HepG2 (cell line): ENCODE measurements around the gene RASSF7. TPM values are rescaled to one million over a fixed set of nuclear protein-coding genes. Genes with fewer than 3 reads are reported as not detected.

ENCODE experiments used
- ATAC-seq: fragments of 200-7000 bp; cut with Tn5 transposase; 3 replicates; pipeline ENCODE4 v1.9.1; 2020; ENCODE audit warnings: mild to moderate bottlenecking, moderate library complexity
- BruUV-seq: library from RNA; stranded (reverse); fragments of 400-500 nt; replicated peaks from 2 replicates; lab custom pipeline; 2021; lab: Mats Ljungman, UMichigan
- CTCF ChIA-PET: fragments of 300-600 bp; formaldehyde crosslinking; extraction: SDS; loops from one replicate; lab custom pipeline; 2021; ENCODE audit warnings: low total read pairs, inconsistent platforms, low intra/inter-chr PET ratio; lab: Yijun Ruan, JAX
- POLR2A ChIA-PET: fragments of 350-600 bp; sonication (Branson Sonifier 250); formaldehyde crosslinking; loops from one replicate; lab custom pipeline; 2020; ENCODE audit warnings: antibody characterized with exemption, inconsistent platforms; lab: Yijun Ruan, JAX
- DNase-seq: peaks from one replicate; pipeline ENCODE4 v3.0.0-alpha.2; 2015; ENCODE audit warnings: low spot score
- FAIRE-seq: peaks from 3 replicates; lab custom pipeline; 2011; peaks lifted over from hg19 to GRCh38; lab: Jason Lieb, UNC
- H2AFZ ChIP-seq: one replicate; pipeline ENCODE4 v1.6.1; 2011; ENCODE audit warnings: low read length, inconsistent platforms
- H3K27ac ChIP-seq: fragments of 300-600 bp; 3 replicates; pipeline ENCODE4 v1.8.0; 2011; ENCODE audit warnings: mixed run types, mild to moderate bottlenecking, mixed read lengths, low read length, inconsistent platforms; ENCODE audit not compliant: insufficient read depth; ENCODE audit errors: extremely low read length
- H3K27me3 ChIP-seq, 2 experiments: fragments of 200-600 bp in 1 of 2; 2 replicates in 1 of 2; 3 replicates in 1 of 2; pipeline versions ENCODE4 v1.6.0 to v1.8.0; 2011; ENCODE audit warnings: low read length in 2 of 2, mild to moderate bottlenecking in 2 of 2, moderate library complexity in 2 of 2, inconsistent platforms in 1 of 2; ENCODE audit not compliant: insufficient read depth in 2 of 2, control insufficient read depth in 1 of 2
- H3K36me3 ChIP-seq, 2 experiments: fragments of 200-600 bp in 1 of 2; replicated peaks in 1 of 2; 2 replicates in 1 of 2; 3 replicates in 1 of 2; pipeline versions ENCODE4 v1.5.1 to v1.8.0; 2011; ENCODE audit warnings: low read length in 2 of 2, inconsistent platforms in 1 of 2; ENCODE audit not compliant: insufficient read depth in 2 of 2, control insufficient read depth in 1 of 2
- H3K4me1 ChIP-seq: 2 replicates; pipeline ENCODE4 v1.5.1; 2012; ENCODE audit warnings: low read length, inconsistent platforms; ENCODE audit not compliant: insufficient read depth
- H3K4me2 ChIP-seq: 2 replicates; pipeline ENCODE4 v1.6.0; 2011; ENCODE audit warnings: low read depth, low read length, inconsistent platforms
- H3K4me3 ChIP-seq, 3 experiments: fragments of 200-600 bp in 1 of 3; sonication (generic), shearing (Covaris generic) in 1 of 3; replicated peaks in 1 of 3; 2 replicates each; pipeline ENCODE4 v1.5.1; 2011 to 2016; ENCODE audit warnings: low read length in 3 of 3, inconsistent platforms in 2 of 3, low read depth in 2 of 3, mild to moderate bottlenecking in 2 of 3, control low read depth in 1 of 3, mixed read lengths in 1 of 3; ENCODE audit not compliant: insufficient read depth in 1 of 3
- H3K79me2 ChIP-seq: one replicate; pipeline ENCODE4 v1.6.1; 2011; ENCODE audit warnings: low read length, inconsistent platforms; ENCODE audit not compliant: insufficient read depth
- H3K9ac ChIP-seq: 2 replicates; pipeline ENCODE4 v1.6.0; 2011; ENCODE audit warnings: mild to moderate bottlenecking, low read depth, low read length, inconsistent platforms; ENCODE audit not compliant: insufficient read depth
- H3K9me3 ChIP-seq: 2 replicates; pipeline ENCODE4 v1.5.1; 2012; ENCODE audit warnings: mild to moderate bottlenecking, low read length
- H4K20me1 ChIP-seq: 2 replicates; pipeline ENCODE4 v1.6.0; 2011; ENCODE audit warnings: inconsistent platforms, mild to moderate bottlenecking, low read length, moderate library complexity; ENCODE audit not compliant: insufficient read depth
- CREB1 ChIP-seq, 2 experiments: fragments of 450-650 bp in 1 of 2; IDR thresholded peaks; 2 replicates each; pipeline ENCODE4 v1.6.1; 2016 to 2017; ENCODE audit warnings: control low read depth in 1 of 2, mild to moderate bottlenecking in 1 of 2, missing compliant biosample characterization in 1 of 2, missing genetic modification characterization in 1 of 2
- JUNB ChIP-seq: sonication (generic); formaldehyde crosslinking; IDR thresholded peaks from 2 replicates; pipeline ENCODE4 v1.8.0; 2022; ENCODE audit warnings: missing genetic modification reagents, mild to moderate bottlenecking, borderline replicate concordance
- KDM2A ChIP-seq: sonication (generic); formaldehyde crosslinking; IDR thresholded peaks from 2 replicates; pipeline ENCODE4 v1.4.0; 2020; ENCODE audit warnings: low read depth, missing genetic modification reagents, borderline replicate concordance
- ZNF18 ChIP-seq: sonication (generic); formaldehyde crosslinking; IDR thresholded peaks from 2 replicates; pipeline ENCODE4 v1.8.0; 2022; ENCODE audit warnings: mild to moderate bottlenecking, missing genetic modification reagents; ENCODE audit not compliant: insufficient replicate concordance
- WGBS: methylation state at CpG from one replicate; pipeline ENCODE4 v1.1.6; 2017; ENCODE audit warnings: low lambda C conversion rate; 5-methylcytosine and 5-hydroxymethylcytosine counted together
- in situ Hi-C: cut with HindIII; loops from 2 replicates; pipeline ENCODE4 v1.10.0; 2017; ENCODE audit warnings: low pct_unique_long_range_greater_than_20kb; ENCODE audit not compliant: extremely low pct_ligation_motif_present
- intact Hi-C: fragments of 100-400 bp; cut with micrococcal nuclease; formaldehyde crosslinking; loops from one replicate; pipeline ENCODE4 v1.10.0; 2022; ENCODE audit not compliant: unreplicated experiment
- polyA plus RNA-seq, 8 experiments: library from polyadenylated mRNA; depleted of rRNA in 3 of 8; stranded (reverse) in 7 of 8; unstranded in 1 of 8; fragments of >200 nt; fragmentation: Illumina TruSeq in 4 of 8; extraction: Trizol in 4 of 8; gene quantifications; 2 replicates each; pipeline versions ENCODE4 v1.2.1 to v1.2.3, GENCODE V29; 2011 to 2016; ENCODE audit warnings: low read depth in 4 of 8, missing spikeins in 1 of 8, mixed read lengths in 1 of 8; ENCODE audit not compliant: insufficient read depth in 1 of 8
- total RNA-seq, 5 experiments: library from RNA; depleted of rRNA; stranded (reverse); fragments of >200 nt; fragmentation: Illumina TruSeq; extraction: Trizol; gene quantifications; 2 replicates each; pipeline ENCODE4 v1.2.3, GENCODE V29; 2016; ENCODE audit warnings: low read depth in 1 of 5
- TF ChIP-seq, protein P1 (sequence below): sonication (generic); formaldehyde crosslinking; IDR thresholded peaks from 2 replicates; pipeline ENCODE4 v1.8.0; 2022; ENCODE audit warnings: mild to moderate bottlenecking, missing genetic modification reagents, moderate library complexity

The RASSF7 gene
- total and polyA plus RNA-seq, 2 of the 13 experiments (the other 11 are each of a cell fraction or from before 2014, with no cell fraction given): 20.2 to 28.6 TPM

DNA sequence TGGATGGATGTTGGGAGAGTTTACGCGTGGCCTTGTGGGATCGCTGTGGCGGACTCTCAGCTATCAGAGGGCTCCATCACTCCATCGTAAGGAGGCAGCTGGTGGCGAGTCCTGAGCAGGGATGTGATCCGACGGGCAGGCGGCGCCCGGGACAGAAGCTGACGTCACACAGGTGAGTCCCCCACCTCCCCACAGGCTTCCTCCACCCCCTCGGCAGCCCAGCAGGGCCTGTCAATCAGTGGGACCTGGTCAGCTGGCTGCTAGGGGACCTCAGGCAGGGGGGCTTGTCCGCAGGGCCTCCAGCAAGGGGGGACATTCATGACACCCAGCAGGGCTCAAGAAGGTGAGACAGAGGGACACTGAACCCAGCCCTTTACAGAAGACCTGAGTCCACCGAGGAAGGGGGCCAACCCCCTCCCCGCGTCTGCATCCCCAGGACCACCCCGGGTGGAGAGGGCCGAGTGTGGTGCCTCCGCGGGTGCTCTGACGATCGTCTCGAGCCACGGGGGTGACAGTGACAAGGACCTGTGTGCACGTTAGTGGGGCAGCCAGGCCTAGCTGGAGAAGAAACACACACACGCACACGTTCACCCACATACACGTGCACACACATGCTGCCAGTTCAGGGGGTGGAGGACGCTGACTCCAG, 32.5 kb upstream of the RASSF7 start:
- CTCF ChIA-PET: no interaction called here
- BruUV-seq: no TSS peak
- Histone ChIP-seq H3K27me3 (0 out of 5 replicates have a peak, but pooled peaks cover 0 to 1% of the 10 kb centered on the region in 2 experiments), H3K9ac (no peak overlapping the region), H2AFZ (no peak overlapping the region), H3K4me1 (peaks cover 13% of the 10 kb centered on the region), H3K4me3 (no peak overlapping the region), H4K20me1 (no peaks in the 10 kb centered on the region), H3K9me3 (no peaks in the 10 kb centered on the region), H3K4me2 (no peak overlapping the region), H3K27ac (no peak overlapping the region), H3K79me2 (no peaks in the 10 kb centered on the region), H3K36me3 (peaks cover 7 to 13% of the 10 kb centered on the region in 2 experiments; a peak in 4 of 5 replicates)
- in situ Hi-C loops: no loop called here
- POLR2A ChIA-PET: no interaction called here
- WGBS: 72% methylated on average over 15 of the region's 30 CpGs
- no peak for FAIRE-seq
- ATAC-seq: no peak
- intact Hi-C loops: no loop called here
- no peak for DNase-seq
- TF ChIP-seq CREB1 (IDR thresholded peaks at IDR 0.05): peak; percentile 48; the same call in 1 of the 2 replicates
- TF ChIP-seq CREB1 (CRISPR knock-in tag; IDR thresholded peaks at IDR 0.05): no peak
- TF ChIP-seq, protein P1, sequence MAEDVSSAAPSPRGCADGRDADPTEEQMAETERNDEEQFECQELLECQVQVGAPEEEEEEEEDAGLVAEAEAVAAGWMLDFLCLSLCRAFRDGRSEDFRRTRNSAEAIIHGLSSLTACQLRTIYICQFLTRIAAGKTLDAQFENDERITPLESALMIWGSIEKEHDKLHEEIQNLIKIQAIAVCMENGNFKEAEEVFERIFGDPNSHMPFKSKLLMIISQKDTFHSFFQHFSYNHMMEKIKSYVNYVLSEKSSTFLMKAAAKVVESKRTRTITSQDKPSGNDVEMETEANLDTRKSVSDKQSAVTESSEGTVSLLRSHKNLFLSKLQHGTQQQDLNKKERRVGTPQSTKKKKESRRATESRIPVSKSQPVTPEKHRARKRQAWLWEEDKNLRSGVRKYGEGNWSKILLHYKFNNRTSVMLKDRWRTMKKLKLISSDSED (CRISPR knock-in tag): no peak
- TF ChIP-seq ZNF18 (CRISPR knock-in tag): no peak
- 0 out of 2 replicates have a peak, but pooled peaks have one; percentile 9 for TF ChIP-seq KDM2A
- no peak for TF ChIP-seq JUNB (CRISPR knock-in tag)
